ENCODE results near the gene HIVEP3.

HIVEP3 gene

GRCh38 chr1:41657679-41658295, 260.9 kb downstream of the HIVEP3 start:
- no peak for DNase-seq (ENCODE audit: low read depth in 1 of 2, low spot score in 1 of 2)

GRCh38 chr1:41656825-41657500, 261.8 kb downstream of the HIVEP3 start:
- no peak for DNase-seq (ENCODE audit: low read depth in 1 of 2, low spot score in 1 of 2)

- DNase-seq (ENCODE audit: low read depth in 1 of 2, low spot score in 1 of 2) = no peak
Observed at GRCh38 chr1:41656068-41656467, 262.7 kb downstream of the HIVEP3 start.

GRCh38 chr1:41655632-41656031, 263.1 kb downstream of the HIVEP3 start:
- no peak for DNase-seq (ENCODE audit: low read depth in 1 of 2, low spot score in 1 of 2)

GRCh38 chr1:41653574-41653973, 265.1 kb downstream of the HIVEP3 start:
- no peak for DNase-seq (ENCODE audit: low read depth in 1 of 2, low spot score in 1 of 2)

- DNase-seq (ENCODE audit: low read depth in 1 of 2, low spot score in 1 of 2) = no peak
Observed at GRCh38 chr1:41652384-41653265, 266.1 kb downstream of the HIVEP3 start.

GRCh38 chr1:41650028-41650880, 268.5 kb downstream of the HIVEP3 start:
- no peak for DNase-seq (ENCODE audit: low read depth in 1 of 2, low spot score in 1 of 2)

GRCh38 chr1:41649396-41650027, 269.2 kb downstream of the HIVEP3 start:
- DNase-seq (ENCODE audit: low read depth in 1 of 2, low spot score in 1 of 2) = no peak

GRCh38 chr1:41648844-41649243, 269.9 kb downstream of the HIVEP3 start:
- DNase-seq (ENCODE audit: low read depth in 1 of 2, low spot score in 1 of 2) = no peak

- DNase-seq (ENCODE audit: low read depth in 1 of 2, low spot score in 1 of 2) = no peak
Observed at GRCh38 chr1:41648230-41648629, 270.5 kb downstream of the HIVEP3 start.

- no peak for DNase-seq (ENCODE audit: low read depth in 1 of 2, low spot score in 1 of 2)
Observed at GRCh38 chr1:41647221-41648135, 271.2 kb downstream of the HIVEP3 start.

- DNase-seq (ENCODE audit: low read depth in 1 of 2, low spot score in 1 of 2) = no peak
Observed at GRCh38 chr1:41646186-41646585, 272.5 kb downstream of the HIVEP3 start.

- no peak for DNase-seq (ENCODE audit: low read depth in 1 of 2, low spot score in 1 of 2)
Observed at GRCh38 chr1:41645062-41645461, 273.7 kb downstream of the HIVEP3 start.

- DNase-seq (ENCODE audit: low read depth in 1 of 2, low spot score in 1 of 2) = no peak
Observed at GRCh38 chr1:41642922-41643821, 275.6 kb downstream of the HIVEP3 start.

- DNase-seq (ENCODE audit: low read depth in 1 of 2, low spot score in 1 of 2) = no peak
Observed at GRCh38 chr1:41641941-41642527, 276.7 kb downstream of the HIVEP3 start.

- DNase-seq (ENCODE audit: low read depth in 1 of 2, low spot score in 1 of 2) = no peak
Observed at GRCh38 chr1:41641475-41641814, 277.3 kb downstream of the HIVEP3 start.

- no peak for DNase-seq (ENCODE audit: low read depth in 1 of 2, low spot score in 1 of 2)
Observed at GRCh38 chr1:41640756-41641474, 277.8 kb downstream of the HIVEP3 start.
